HCT116 (cell line): Measurements from ENCODE around the gene NRP1. TPM values are rescaled to one million over a fixed set of nuclear protein-coding genes. Genes with fewer than 3 reads are reported as not detected.

Experiments used
- ATAC-seq: fragments of 200-7000 bp; cut with Tn5 transposase; 2 replicates; pipeline ENCODE4 v1.9.1; 2020; ENCODE audit warnings: mild to moderate bottlenecking, moderate library complexity
- BruUV-seq: library from RNA; stranded (reverse); fragments of 400-500 nt; replicated peaks from 2 replicates; lab custom pipeline; 2021; lab: Mats Ljungman, UMichigan
- CTCF ChIA-PET: fragments of 300-600 bp; sonication (Branson Sonifier 250); formaldehyde crosslinking; loops from one replicate; lab custom pipeline; 2021; ENCODE audit warnings: antibody characterized with exemption; lab: Charles Lee
- POLR2A ChIA-PET: fragments of 300-600, 350-600 bp; sonication (Branson Sonifier 250); formaldehyde crosslinking; loops from one replicate; lab custom pipeline; 2021; ENCODE audit warnings: antibody characterized with exemption; lab: Charles Lee
- RAD21 ChIA-PET, 2 experiments: fragments of 300-600 bp; sonication (Branson Sonifier 250); formaldehyde crosslinking; loops; one replicate each; lab custom pipeline; 2023; ENCODE audit warnings: low total read pairs in 2 of 2; ENCODE audit not compliant: uncharacterized antibody in 2 of 2, unreplicated experiment in 2 of 2, low non-redundant PET in 1 of 2; lab: Charles Lee
- DNase-seq: peaks from one replicate; pipeline ENCODE4 v3.0.0-alpha.2; 2010; ENCODE audit warnings: low read depth, low spot score
- H2AFZ ChIP-seq: fragments of 200-600 bp; shearing (Covaris generic), sonication (generic); 2 replicates; pipeline ENCODE4 v1.6.1; 2017; ENCODE audit warnings: low read depth, mixed run types, mixed read lengths, antibody characterized with exemption, low read length; ENCODE audit not compliant: poor library complexity, severe bottlenecking
- H3K27ac ChIP-seq: 2 replicates; pipeline ENCODE4 v1.5.1; 2012; ENCODE audit warnings: low read depth, low read length
- H3K27me3 ChIP-seq: fragments of 200-600 bp; sonication (generic); 2 replicates; pipeline ENCODE4 v1.6.1; 2016; ENCODE audit warnings: mixed run types, low read length, mixed read lengths; ENCODE audit not compliant: insufficient read depth
- H3K36me3 ChIP-seq, 2 experiments: fragments of 200-500 bp in 1 of 2; fragments of 200-600 bp in 1 of 2; sonication (Bioruptor generic) in 1 of 2; sonication (generic) in 1 of 2; 2 replicates each; pipeline versions ENCODE4 v1.5.1 to v1.6.1; 2014 to 2016; ENCODE audit warnings: low read length in 2 of 2, inconsistent platforms in 1 of 2, mixed read lengths in 1 of 2, mixed run types in 1 of 2; ENCODE audit not compliant: insufficient read depth in 2 of 2, control insufficient read depth in 1 of 2
- H3K4me1 ChIP-seq, 2 experiments: fragments of 200-600 bp in 1 of 2; sonication (generic) in 1 of 2; 2 replicates each; pipeline versions ENCODE4 v1.5.1 to v1.6.1; 2012 to 2017; ENCODE audit warnings: low read length in 2 of 2, inconsistent platforms in 1 of 2, mild to moderate bottlenecking in 1 of 2, mixed read lengths in 1 of 2, mixed run types in 1 of 2, moderate library complexity in 1 of 2; ENCODE audit not compliant: insufficient read depth in 2 of 2, control insufficient read depth in 1 of 2
- H3K4me2 ChIP-seq: fragments of 200-600 bp; sonication (generic); 2 replicates; pipeline ENCODE4 v1.6.1; 2017; ENCODE audit warnings: mixed run types, low read length, mixed read lengths
- H3K4me3 ChIP-seq, 2 experiments: fragments of 200-600 bp in 1 of 2; sonication (generic) in 1 of 2; replicated peaks in 1 of 2; 2 replicates each; pipeline ENCODE4 v1.5.1; 2011 to 2016; ENCODE audit warnings: low read length in 2 of 2, control low read depth in 1 of 2, low read depth in 1 of 2, mild to moderate bottlenecking in 1 of 2, mixed read lengths in 1 of 2, mixed run types in 1 of 2
- H3K79me2 ChIP-seq: fragments of 200-600 bp; sonication (generic); 2 replicates; pipeline ENCODE4 v1.6.1; 2017; ENCODE audit warnings: mild to moderate bottlenecking, mixed run types, low read length, moderate library complexity, mixed read lengths; ENCODE audit not compliant: insufficient read depth
- H3K9ac ChIP-seq: fragments of 200-600 bp; sonication (generic); 2 replicates; pipeline ENCODE4 v1.6.1; 2016; ENCODE audit warnings: low read length, mixed read lengths
- H3K9me2 ChIP-seq: fragments of 200-600 bp; sonication (generic), shearing (Covaris generic); 2 replicates; pipeline ENCODE4 v1.6.1; 2017; ENCODE audit warnings: mixed run types, mild to moderate bottlenecking, moderate library complexity; ENCODE audit not compliant: insufficient read depth
- H3K9me3 ChIP-seq, 2 experiments: fragments of 200-500 bp in 1 of 2; fragments of 200-600 bp in 1 of 2; sonication (Bioruptor generic) in 1 of 2; sonication (generic) in 1 of 2; 2 replicates each; pipeline ENCODE4 v1.6.1; 2014 to 2017; ENCODE audit warnings: low read length in 2 of 2, mixed read lengths in 2 of 2, inconsistent platforms in 1 of 2, low read depth in 1 of 2, mild to moderate bottlenecking in 1 of 2, mixed run types in 1 of 2, moderate library complexity in 1 of 2; ENCODE audit not compliant: control insufficient read depth in 1 of 2, insufficient read depth in 1 of 2
- H4K20me1 ChIP-seq: fragments of 200-600 bp; sonication (generic), shearing (Covaris generic); 2 replicates; pipeline ENCODE4 v1.6.1; 2017; ENCODE audit warnings: mixed run types, mild to moderate bottlenecking, moderate library complexity; ENCODE audit not compliant: insufficient read depth
- EGR1 ChIP-seq: IDR thresholded peaks from 2 replicates; pipeline ENCODE4 v1.6.1; 2012; ENCODE audit warnings: low read depth
- ELF1 ChIP-seq: IDR thresholded peaks from 2 replicates; pipeline ENCODE4 v1.6.1; 2012; ENCODE audit warnings: low read depth, borderline replicate concordance
- EZH2 ChIP-seq: fragments of 200-600 bp; sonication (generic); IDR thresholded peaks from 2 replicates; pipeline ENCODE4 v1.6.1; 2017; ENCODE audit warnings: antibody characterized with exemption, mixed run types
- FOSL1 ChIP-seq: IDR thresholded peaks from 2 replicates; pipeline ENCODE4 v1.6.1; 2012; ENCODE audit warnings: low read depth
- POLR2A ChIP-seq: IDR thresholded peaks from 2 replicates; pipeline ENCODE4 v1.7.0; 2011; ENCODE audit warnings: borderline replicate concordance; ENCODE audit not compliant: insufficient read depth, insufficient read length; ENCODE audit errors: extremely low read depth
- RAD21 ChIP-seq: IDR thresholded peaks from 2 replicates; pipeline ENCODE4 v1.6.1; 2012; ENCODE audit warnings: low read depth, mild to moderate bottlenecking
- SIN3A ChIP-seq: IDR thresholded peaks from 2 replicates; pipeline ENCODE4 v1.6.1; 2012; ENCODE audit warnings: low read depth
- SRF ChIP-seq: IDR thresholded peaks from 2 replicates; pipeline ENCODE4 v1.6.1; 2012; ENCODE audit warnings: low read depth
- YY1 ChIP-seq: IDR thresholded peaks from 2 replicates; pipeline ENCODE4 v1.6.1; 2011; ENCODE audit warnings: low read length, low read depth, moderate library complexity, mild to moderate bottlenecking; ENCODE audit not compliant: insufficient replicate concordance; ENCODE audit errors: extremely low read depth
- intact Hi-C: fragments of 100-400 bp; cut with micrococcal nuclease; formaldehyde crosslinking; loops from 2 replicates; pipeline ENCODE4 v1.10.0; 2022
- total RNA-seq: library from RNA; stranded (reverse); gene quantifications from one replicate; pipeline ENCODE4 v1.2.1, GENCODE V29; 2021; ENCODE audit not compliant: unreplicated experiment
- TF ChIP-seq, protein P1 (sequence below): IDR thresholded peaks from 2 replicates; pipeline ENCODE4 v1.6.1; 2012
- TF ChIP-seq, protein P2 (sequence below): IDR thresholded peaks from 2 replicates; pipeline ENCODE4 v1.6.1; 2011; ENCODE audit warnings: mild to moderate bottlenecking, low read length, moderate library complexity; ENCODE audit not compliant: insufficient replicate concordance; ENCODE audit errors: extremely low read depth
- TF ChIP-seq, protein P3 (sequence below), 3 experiments: fragments of 200-600 bp in 1 of 3; sonication (generic) in 1 of 3; IDR thresholded peaks in 2 of 3; conservative IDR thresholded peaks in 1 of 3; 2 replicates each; pipeline ENCODE4 v1.5.1; 2012 to 2017; ENCODE audit warnings: low read depth in 2 of 3, low read length in 2 of 3, antibody characterized with exemption in 1 of 3, borderline replicate concordance in 1 of 3, control low read depth in 1 of 3, mild to moderate bottlenecking in 1 of 3, mixed read lengths in 1 of 3, mixed run types in 1 of 3, moderate library complexity in 1 of 3; ENCODE audit not compliant: insufficient read depth in 1 of 3
- TF ChIP-seq, protein P4 (sequence below): IDR thresholded peaks from 2 replicates; pipeline ENCODE4 v1.6.1; 2012

The NRP1 gene
- total RNA-seq, 1 experiment from 2014 or later, result 3.8 TPM

DNA sequence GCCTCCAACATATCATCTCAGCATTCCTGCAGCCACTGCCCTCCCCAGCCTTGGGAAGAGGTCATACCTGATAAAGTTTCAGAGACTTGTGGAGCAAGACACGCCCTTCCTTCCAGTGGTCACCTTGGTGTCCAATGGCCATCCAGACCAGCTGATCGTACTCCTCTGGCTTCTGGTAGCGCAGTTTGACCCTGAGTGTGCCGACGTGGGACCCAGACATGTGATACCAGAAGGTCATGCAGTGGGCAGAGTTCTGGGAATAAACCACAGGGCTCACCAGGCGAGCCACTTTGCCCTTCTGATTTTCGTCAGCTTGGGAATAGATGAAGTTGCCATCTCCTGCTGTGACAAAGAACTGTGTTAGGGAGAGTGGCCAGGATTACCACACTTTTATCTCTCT, 148.3 kb downstream of the NRP1 start:
- H3K27me3 ChIP-seq, result no peaks in the 10 kb centered on the region
- no peak overlapping the region for H3K4me2 ChIP-seq
- intact Hi-C loops, result no loop called here
- no peak overlapping the region for H3K9ac ChIP-seq
- ChIA-PET POLR2A (no interaction called here), RAD21 (no interaction called here), CTCF (no interaction called here)
- ATAC-seq (no peak), DNase-seq (no peak)
- BruUV-seq, result no TSS peak
- no peak overlapping the region for H3K27ac ChIP-seq
- no peaks in the 10 kb centered on the region for H3K79me2 ChIP-seq
- H3K9me3 ChIP-seq, result no peaks in the 10 kb centered on the region
- no peak overlapping the region for H2AFZ ChIP-seq
- TF ChIP-seq SRF (no peak), ELF1 (no peak), EGR1 (no peak), YY1 (no peak), RAD21 (no peak), EZH2 (no peak), POLR2A (no peak), FOSL1 (no peak), SIN3A (no peak)
- TF ChIP-seq, protein P1, sequence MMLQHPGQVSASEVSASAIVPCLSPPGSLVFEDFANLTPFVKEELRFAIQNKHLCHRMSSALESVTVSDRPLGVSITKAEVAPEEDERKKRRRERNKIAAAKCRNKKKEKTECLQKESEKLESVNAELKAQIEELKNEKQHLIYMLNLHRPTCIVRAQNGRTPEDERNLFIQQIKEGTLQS, result no peak
- TF ChIP-seq, protein P2, sequence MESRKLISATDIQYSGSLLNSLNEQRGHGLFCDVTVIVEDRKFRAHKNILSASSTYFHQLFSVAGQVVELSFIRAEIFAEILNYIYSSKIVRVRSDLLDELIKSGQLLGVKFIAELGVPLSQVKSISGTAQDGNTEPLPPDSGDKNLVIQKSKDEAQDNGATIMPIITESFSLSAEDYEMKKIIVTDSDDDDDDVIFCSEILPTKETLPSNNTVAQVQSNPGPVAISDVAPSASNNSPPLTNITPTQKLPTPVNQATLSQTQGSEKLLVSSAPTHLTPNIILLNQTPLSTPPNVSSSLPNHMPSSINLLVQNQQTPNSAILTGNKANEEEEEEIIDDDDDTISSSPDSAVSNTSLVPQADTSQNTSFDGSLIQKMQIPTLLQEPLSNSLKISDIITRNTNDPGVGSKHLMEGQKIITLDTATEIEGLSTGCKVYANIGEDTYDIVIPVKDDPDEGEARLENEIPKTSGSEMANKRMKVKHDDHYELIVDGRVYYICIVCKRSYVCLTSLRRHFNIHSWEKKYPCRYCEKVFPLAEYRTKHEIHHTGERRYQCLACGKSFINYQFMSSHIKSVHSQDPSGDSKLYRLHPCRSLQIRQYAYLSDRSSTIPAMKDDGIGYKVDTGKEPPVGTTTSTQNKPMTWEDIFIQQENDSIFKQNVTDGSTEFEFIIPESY, result no peak
- TF ChIP-seq, protein P3, sequence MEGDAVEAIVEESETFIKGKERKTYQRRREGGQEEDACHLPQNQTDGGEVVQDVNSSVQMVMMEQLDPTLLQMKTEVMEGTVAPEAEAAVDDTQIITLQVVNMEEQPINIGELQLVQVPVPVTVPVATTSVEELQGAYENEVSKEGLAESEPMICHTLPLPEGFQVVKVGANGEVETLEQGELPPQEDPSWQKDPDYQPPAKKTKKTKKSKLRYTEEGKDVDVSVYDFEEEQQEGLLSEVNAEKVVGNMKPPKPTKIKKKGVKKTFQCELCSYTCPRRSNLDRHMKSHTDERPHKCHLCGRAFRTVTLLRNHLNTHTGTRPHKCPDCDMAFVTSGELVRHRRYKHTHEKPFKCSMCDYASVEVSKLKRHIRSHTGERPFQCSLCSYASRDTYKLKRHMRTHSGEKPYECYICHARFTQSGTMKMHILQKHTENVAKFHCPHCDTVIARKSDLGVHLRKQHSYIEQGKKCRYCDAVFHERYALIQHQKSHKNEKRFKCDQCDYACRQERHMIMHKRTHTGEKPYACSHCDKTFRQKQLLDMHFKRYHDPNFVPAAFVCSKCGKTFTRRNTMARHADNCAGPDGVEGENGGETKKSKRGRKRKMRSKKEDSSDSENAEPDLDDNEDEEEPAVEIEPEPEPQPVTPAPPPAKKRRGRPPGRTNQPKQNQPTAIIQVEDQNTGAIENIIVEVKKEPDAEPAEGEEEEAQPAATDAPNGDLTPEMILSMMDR (IDR thresholded peaks at IDR 0.05 in 2 of 3, conservative IDR thresholded peaks at IDR 0.05 in 1 of 3; ENCODE audit: borderline replicate concordance in 1 of 3, insufficient read depth in 1 of 3, low read depth in 2 of 3, low read length in 2 of 3), result no peak
- TF ChIP-seq, protein P4, sequence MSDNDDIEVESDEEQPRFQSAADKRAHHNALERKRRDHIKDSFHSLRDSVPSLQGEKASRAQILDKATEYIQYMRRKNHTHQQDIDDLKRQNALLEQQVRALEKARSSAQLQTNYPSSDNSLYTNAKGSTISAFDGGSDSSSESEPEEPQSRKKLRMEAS, result no peak
- H3K36me3 ChIP-seq, result no peaks in the 10 kb centered on the region
- H3K4me3 ChIP-seq, result no peak overlapping the region
- no peaks in the 10 kb centered on the region for H3K9me2 ChIP-seq
- H4K20me1 ChIP-seq, result no peaks in the 10 kb centered on the region
- H3K4me1 ChIP-seq, result no peaks in the 10 kb centered on the region; a peak in 1 of 4 replicates
